Superior temporal gyrus (tissue), 1 donor: ENCODE data around the gene STAT1.
"Not testable (repeated sequence)": the region's sequence is repeated elsewhere in the genome, so short reads cannot be mapped to it uniquely, and the experiment has no call there.

ENCODE experiments used
- DNase-seq: peaks from one replicate; pipeline ENCODE4 v3.0.0-alpha.2; 2016; ENCODE audit errors: extremely low spot score

Gene STAT1

GRCh38 chr2:191006997-191007783 lies 6.8 kb downstream of the STAT1 start:
- no peak for DNase-seq

DNA sequence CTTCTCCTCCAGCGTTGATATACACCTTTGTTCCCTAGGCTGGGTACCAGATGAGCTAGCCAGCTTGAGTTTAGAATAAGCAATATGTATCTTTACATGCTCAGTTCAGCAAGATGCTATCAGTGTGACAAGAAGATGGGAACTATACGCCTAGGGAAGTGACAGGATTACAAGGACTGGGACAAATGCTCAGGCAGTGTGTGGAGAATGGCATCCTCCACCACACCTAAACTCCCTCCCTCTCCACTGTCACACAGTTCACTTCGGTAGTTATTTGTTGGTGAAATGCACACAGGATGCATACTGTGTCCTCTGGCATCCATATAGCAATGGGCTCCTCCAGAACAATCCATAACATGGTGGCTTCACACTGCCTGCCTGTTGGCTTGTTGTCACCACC lies 7.7 kb downstream of the STAT1 start:
- DNase-seq = no peak

DNA sequence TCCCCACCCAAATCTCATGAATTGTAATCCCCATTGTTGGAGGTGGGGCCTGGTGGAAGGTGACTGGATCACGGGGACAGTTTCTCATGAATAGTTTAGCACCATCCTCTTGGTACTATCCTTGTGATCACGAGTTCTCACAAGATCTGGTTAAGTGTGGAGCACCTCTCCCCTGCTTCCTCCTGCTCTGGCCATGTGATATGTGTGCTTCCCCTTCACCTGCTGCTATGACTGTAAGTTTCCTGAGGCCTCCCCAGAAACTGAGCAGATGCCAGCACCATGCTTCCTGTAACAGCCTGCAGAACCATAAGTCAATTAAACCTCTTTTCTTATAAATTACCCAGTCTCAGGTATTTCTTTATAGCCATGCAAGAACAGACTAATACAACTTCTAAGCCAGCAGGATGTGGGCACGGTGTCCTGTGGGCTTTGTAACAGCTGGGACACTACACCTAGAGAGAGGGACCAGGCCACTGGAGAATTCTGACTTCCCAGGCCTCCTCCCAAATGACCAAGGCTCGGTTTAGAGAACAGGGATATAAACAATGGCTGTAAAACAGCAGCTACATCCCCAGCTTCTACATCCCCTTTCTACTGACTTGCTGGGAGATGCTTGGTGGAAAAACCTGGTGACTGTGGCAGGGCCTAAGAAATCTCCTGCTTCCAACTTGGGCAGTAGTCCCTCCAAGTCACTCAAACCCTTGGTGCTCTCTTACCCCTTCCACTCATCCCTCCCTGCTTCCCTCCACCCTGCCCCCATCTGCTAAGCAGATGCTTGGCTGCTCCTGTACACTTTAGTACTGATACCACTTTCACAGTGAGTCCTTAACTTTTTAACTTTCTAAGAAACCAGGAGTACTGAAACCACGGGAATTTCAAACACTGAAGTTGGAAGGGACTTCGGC lies 10.3 kb downstream of the STAT1 start:
- DNase-seq = no peak

DNA sequence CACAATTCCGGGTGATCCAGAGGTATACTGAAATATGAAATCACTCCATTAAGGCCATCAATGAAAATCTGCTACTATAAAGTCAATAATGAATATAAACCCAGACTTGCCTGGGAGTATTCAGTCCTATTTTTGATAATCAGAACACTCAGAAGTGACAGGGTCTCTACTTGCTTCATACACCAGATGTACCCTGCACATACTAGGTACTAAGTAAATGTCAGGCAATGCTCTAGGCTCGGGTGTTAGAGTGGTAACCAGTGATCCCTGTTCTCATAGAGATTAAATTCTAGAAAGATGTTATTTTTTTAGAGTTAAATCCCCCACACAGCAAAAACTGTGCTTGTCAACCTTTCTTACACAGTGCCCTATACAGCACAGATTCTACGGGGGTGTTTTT lies 12.3 kb downstream of the STAT1 start:
- DNase-seq = no peak

DNA sequence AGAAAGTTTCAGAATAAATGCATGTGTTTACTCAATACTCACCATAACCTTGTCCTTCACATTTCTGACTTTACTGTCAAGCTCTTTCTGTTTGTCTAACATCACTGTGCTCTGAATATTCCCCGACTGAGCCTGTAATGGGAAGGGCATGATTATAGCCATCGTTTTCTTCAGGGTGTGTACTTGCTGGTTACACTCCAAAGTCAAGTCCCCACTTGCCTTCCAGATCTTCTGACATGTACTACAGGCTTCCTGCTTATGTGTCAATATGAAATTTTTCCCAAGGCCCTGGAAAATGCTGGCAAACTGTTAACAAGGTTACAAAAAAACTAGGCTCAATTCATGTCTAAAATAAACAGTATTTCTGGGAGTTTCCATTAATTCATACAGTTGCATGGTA lies 12.9 kb downstream of the STAT1 start:
- no peak for DNase-seq

- no peak for DNase-seq
Observed at GRCh38 chr2:190999949-191000665, 13.9 kb downstream of the STAT1 start.

DNA sequence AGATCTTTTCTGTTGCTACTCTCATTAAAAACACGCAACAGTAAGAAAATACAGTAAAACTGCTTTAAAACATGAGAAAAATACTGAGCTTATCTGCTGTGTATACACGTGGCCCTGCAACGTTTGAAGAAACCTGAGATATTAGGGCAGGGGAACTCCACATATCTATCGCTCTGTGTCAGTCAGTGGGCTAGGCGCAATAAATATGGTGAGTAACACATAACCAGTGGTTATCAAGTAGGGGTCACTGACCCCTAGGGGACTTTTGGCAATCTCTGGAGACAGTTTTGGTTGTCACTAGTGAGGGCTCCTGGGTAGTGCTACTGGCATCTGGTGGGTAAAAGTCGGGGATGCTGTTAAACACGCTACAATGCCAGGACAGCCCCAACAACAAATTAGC lies 14.9 kb downstream of the STAT1 start:
- DNase-seq = no peak

GRCh38 chr2:190997526-190998113 lies 16.4 kb downstream of the STAT1 start:
- DNase-seq = no peak

DNA sequence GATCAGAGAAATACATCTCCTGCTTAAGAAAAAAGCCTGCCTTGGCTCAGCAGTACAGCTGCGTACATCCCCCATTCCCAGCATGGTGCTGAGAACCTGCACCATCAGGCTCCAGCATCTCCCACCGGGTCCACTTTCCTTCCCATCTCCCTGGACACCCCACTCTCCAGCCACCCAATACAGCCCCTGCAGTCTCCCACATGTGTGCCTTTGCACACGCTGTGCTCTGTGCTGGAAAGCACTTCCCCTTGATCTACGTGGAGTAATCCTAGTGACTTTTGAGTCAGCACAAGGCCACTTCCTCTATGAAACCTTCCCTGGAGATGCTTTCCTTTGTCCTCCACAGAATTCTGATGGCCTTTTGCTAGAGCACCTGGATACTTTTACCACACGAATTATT lies 17.0 kb downstream of the STAT1 start:
- no peak for DNase-seq

GRCh38 chr2:190996338-190996946 lies 17.5 kb downstream of the STAT1 start:
- DNase-seq = no peak

DNA sequence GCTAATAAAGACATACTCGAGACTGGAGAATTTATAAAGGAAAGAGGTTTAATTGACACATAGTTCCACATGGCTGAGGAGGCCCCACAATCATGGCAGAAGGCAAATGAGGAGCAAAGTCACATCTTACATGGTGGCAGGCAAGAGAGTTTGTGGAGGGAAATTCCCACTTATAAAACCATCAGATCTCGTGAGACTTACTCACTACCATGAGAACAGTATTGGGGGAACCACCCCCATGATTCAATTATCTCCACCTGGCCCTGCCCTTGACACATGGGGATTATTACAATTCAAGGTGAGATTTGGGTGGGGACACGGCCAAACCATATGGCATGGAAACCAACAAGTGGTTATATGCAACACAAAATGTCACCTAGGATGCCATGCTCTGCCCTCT lies 18.7 kb downstream of the STAT1 start:
- DNase-seq = not testable (repeated sequence)

DNA sequence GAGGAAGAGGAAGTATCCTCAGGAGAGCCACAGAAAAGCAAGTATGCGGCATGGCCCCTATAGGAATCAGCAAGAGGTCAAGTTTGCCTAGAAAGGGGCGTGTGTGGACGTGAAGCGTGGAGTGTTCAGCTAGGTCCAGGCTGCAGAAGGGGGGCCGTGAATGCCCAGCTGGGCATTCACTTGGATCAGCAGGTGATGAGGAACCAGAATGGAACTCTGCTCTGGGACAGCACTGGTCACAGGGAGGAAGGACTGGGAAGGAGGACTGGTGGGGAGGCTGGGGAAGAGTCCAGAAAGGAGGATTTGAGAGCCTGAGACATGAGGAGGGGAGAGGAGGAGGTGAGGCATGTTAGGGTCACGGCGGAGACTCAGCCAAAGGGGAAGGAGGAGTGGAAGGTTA lies 19.8 kb downstream of the STAT1 start:
- DNase-seq = no peak

GRCh38 chr2:190993292-190993643 lies 20.7 kb downstream of the STAT1 start:
- no peak for DNase-seq

DNA sequence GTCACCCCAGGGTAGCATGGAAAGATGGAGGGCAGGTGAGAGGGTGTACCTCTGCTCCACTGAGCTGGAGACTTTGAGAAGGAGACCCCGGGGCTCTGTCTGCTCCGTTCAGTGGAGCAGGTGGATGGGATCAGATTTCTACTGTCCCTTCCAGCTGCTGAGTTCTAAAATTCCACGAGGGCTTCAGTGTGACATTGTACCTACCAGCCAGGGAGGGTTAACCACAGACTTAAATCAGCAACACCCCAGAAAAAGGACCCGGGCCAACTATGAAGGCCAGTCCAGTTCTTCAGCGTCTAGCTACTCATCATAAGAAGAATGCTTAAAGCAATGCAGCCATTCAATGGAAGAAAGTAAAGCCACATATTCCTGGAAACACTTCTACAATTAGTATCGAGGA lies 23.8 kb downstream of the STAT1 start:
- no peak for DNase-seq

DNA sequence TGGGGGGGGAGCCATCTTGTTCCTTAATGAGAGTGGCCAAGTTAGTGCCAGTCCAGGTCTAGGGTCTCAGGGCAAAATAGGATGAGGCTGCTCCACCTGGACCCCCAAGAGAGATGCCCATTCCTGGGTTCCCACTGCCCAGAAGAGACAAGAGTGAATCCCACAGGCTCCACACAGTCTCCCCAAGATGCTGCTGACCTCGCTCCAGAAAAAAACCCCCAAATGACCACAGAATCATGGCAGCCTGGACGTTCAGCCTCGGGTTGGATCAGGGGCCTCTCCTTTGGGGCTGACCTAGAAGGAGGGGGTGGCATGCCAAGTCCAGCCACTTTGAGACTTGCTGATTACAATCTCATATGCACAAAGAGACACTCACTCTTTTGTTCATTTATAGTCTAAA lies 25.1 kb downstream of the STAT1 start:
- no peak for DNase-seq

DNA sequence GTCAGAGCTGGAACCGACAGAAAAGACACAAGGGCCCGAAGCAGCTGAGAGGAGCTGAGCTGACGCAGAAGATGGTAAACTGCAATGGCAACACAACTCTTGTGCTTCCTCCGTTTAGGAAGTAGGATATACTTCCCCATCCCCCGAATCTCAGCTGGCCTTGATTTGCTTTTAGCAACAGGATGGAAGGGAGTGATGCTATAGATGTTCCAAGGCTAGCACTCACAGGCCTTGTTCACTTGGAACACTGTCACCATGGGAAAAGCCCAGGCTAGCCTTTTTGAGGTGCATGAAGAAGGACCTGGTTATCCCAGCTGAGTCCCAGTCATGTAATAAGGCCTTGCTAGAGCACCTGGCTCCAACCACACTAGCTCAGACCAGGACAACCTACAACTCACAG lies 26.0 kb downstream of the STAT1 start:
- DNase-seq = no peak

DNA sequence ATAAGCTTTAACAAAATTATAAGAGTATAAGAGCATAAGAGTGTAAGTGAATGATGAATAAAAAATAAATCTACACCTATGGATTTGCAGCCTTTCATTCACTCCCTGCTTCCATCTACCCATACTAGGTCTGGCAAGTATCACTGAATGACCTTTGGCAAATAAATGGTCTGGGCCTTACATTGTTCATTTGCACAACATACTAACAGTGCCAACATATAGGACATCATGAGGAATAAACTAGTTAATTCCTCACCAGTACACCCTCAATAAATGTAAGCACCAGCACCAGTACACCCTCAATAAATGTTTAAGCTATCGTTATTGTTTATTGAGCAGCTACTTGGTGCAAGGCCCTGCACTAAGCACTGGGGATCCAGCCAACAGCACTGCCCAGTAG lies 26.9 kb downstream of the STAT1 start:
- no peak for DNase-seq

DNA sequence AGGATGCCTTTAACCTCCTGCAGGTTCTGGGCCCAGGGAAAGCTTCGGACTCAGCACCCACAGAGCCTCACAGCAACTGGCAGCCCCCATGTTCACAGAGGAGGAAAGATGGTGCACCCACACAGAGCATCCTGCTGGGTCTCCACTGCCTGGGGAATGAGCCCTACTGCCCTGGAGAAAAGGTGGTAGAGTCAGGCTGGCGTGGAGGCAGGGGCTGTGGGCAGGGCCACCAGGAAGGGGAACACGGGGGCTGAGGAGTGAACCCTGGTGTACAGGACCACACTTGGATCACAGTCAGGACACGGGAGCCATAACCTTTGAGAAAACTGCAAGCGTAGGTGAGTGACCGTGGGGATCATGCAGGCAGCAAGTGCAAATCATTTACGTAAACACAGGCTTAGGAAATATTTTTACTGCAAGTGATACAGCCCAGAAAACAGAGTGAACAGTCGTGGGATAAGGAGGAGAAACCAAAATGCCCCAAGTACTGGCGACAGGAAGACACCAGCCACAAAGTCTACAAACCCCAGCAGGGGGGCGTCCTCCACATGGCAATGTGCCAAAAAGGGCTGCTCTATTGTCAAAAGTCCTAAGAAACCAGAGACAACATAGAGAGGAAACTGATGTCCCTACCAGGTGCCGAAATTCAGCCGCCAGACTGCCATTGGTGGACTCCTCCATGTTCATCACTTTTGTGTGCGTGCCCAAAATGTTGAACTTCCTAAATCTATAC lies 27.6 kb downstream of the STAT1 start:
- no peak for DNase-seq

GRCh38 chr2:190984595-190984994 lies 29.4 kb downstream of the STAT1 start:
- DNase-seq = no peak

- DNase-seq = no peak
Observed at GRCh38 chr2:190982262-190983034, 31.5 kb downstream of the STAT1 start.
